Osteoblast (primary cell): Measurements from ENCODE around the gene RETREG2. TPM values are rescaled to one million over a fixed set of nuclear protein-coding genes. Genes with fewer than 3 reads are reported as not detected.

Experiments used
- DNase-seq: peaks from one replicate; pipeline ENCODE4 v3.0.0; 2011; ENCODE audit warnings: low spot score, mixed read lengths; ENCODE audit not compliant: insufficient read length; ENCODE audit errors: missing footprints
- H2AFZ ChIP-seq: 2 replicates; pipeline ENCODE4 v1.6.0; 2011; ENCODE audit warnings: mild to moderate bottlenecking, low read length
- H3K27ac ChIP-seq: 2 replicates; pipeline ENCODE4 v1.5.1; 2011; ENCODE audit warnings: mild to moderate bottlenecking, low read depth, low read length, moderate library complexity
- H3K27me3 ChIP-seq: 2 replicates; pipeline ENCODE4 v1.6.0; 2012; ENCODE audit warnings: mild to moderate bottlenecking, control low read depth, inconsistent platforms, low read length, moderate library complexity; ENCODE audit not compliant: insufficient read depth
- H3K36me3 ChIP-seq: 2 replicates; pipeline ENCODE4 v1.5.1; 2011; ENCODE audit warnings: mild to moderate bottlenecking, low read length, control low read depth, moderate library complexity; ENCODE audit not compliant: insufficient read depth
- H3K4me1 ChIP-seq: 2 replicates; pipeline ENCODE4 v1.5.1; 2011; ENCODE audit warnings: mild to moderate bottlenecking, low read length, control low read depth, moderate library complexity; ENCODE audit not compliant: insufficient read depth
- H3K4me2 ChIP-seq: 2 replicates; pipeline ENCODE4 v1.6.0; 2011; ENCODE audit warnings: mild to moderate bottlenecking, low read length; ENCODE audit not compliant: insufficient read depth
- H3K4me3 ChIP-seq: fragments of 200-600 bp; sonication (generic); 3 replicates; pipeline ENCODE4 v1.5.1; 2012; ENCODE audit warnings: mild to moderate bottlenecking, low read length, inconsistent platforms; ENCODE audit not compliant: insufficient read depth
- H3K79me2 ChIP-seq: 2 replicates; pipeline ENCODE4 v1.6.0; 2012; ENCODE audit warnings: mild to moderate bottlenecking, low read length, control low read depth, inconsistent platforms; ENCODE audit not compliant: insufficient read depth
- H3K9me3 ChIP-seq: 2 replicates; pipeline ENCODE4 v1.5.1; 2011; ENCODE audit warnings: low read depth, low read length, control low read depth
- H4K20me1 ChIP-seq: 2 replicates; pipeline ENCODE4 v1.6.0; 2012; ENCODE audit warnings: mild to moderate bottlenecking, low read length, control low read depth; ENCODE audit not compliant: insufficient read depth
- CTCF ChIP-seq: IDR thresholded peaks from 2 replicates; pipeline ENCODE4 v1.5.1; 2011; ENCODE audit warnings: mild to moderate bottlenecking, low read depth, low read length, moderate library complexity; ENCODE audit errors: extremely low read depth
- total RNA-seq: library from RNA; depleted of rRNA; stranded (reverse); fragments of >200 nt; gene quantifications from 2 replicates; pipeline ENCODE4 v1.2.3, GENCODE V29; 2012

RETREG2 gene
- total RNA-seq, 1 donor: 121 TPM

- peak within 1 kb of the TSS; percentile 85 for H3K27ac ChIP-seq
These were observed 51.4 kb downstream of the RETREG2 start, which contains the start of the genes ANKZF1 and ATG9A for GRCh38 chr2:219229305-219230058. ANKZF1 (plus strand) TSS chr2:219229806; CDS start chr2:219230258, 452 bp downstream. ATG9A (minus strand) TSS chr2:219229636; CDS start chr2:219228024, 1,612 bp downstream.

GRCh38 chr2:219230059-219230540, 52.0 kb downstream of the RETREG2 start:
- H3K79me2 ChIP-seq: peaks cover 41% of the 10 kb centered on the region
- H4K20me1 ChIP-seq: peaks cover 16% of the 10 kb centered on the region
- TF ChIP-seq CTCF: no peak
- H3K9me3 ChIP-seq: no peaks in the 10 kb centered on the region
- peak overlapping the region; percentile 85 for H3K27ac ChIP-seq
- H3K4me1 ChIP-seq: peaks cover 20% of the 10 kb centered on the region
- peak overlapping the region; percentile 86 for H2AFZ ChIP-seq
- peak; percentile 94 for DNase-seq
- peaks cover 42% of the 10 kb centered on the region for H3K36me3 ChIP-seq
- no peaks in the 10 kb centered on the region for H3K27me3 ChIP-seq
- peak overlapping the region; percentile 100 for H3K4me2 ChIP-seq
- H3K4me3 ChIP-seq: peak overlapping the region; percentile 97

More at GRCh38 chr2:219229305-219230058, 51.4 kb downstream of the RETREG2 start, which contains the start of the genes ANKZF1 and ATG9A:
- H3K79me2 ChIP-seq: peaks cover 41% of the 10 kb centered on the region
- peak within 1 kb of the TSS; percentile 100 for H3K4me2 ChIP-seq
- peak; percentile 100 for DNase-seq
- H4K20me1 ChIP-seq: peaks cover 16% of the 10 kb centered on the region
- H3K4me1 ChIP-seq: peaks cover 20% of the 10 kb centered on the region
- TF ChIP-seq CTCF: no peak
- H2AFZ ChIP-seq: peak within 1 kb of the TSS; percentile 86
- peak within 1 kb of the TSS; percentile 97 for H3K4me3 ChIP-seq
- no peaks in the 10 kb centered on the region for H3K9me3 ChIP-seq
- peaks cover 42% of the 10 kb centered on the region for H3K36me3 ChIP-seq
- H3K27me3 ChIP-seq: no peaks in the 10 kb centered on the region

- no peak overlapping the region for H3K4me3 ChIP-seq
- DNase-seq: no peak
- H3K27me3 ChIP-seq: no peaks in the 10 kb centered on the region
- no peak for TF ChIP-seq CTCF
- H3K4me2 ChIP-seq: no peak overlapping the region
- H4K20me1 ChIP-seq: no peaks in the 10 kb centered on the region
- peaks cover 74% of the 10 kb centered on the region for H3K36me3 ChIP-seq
- no peaks in the 10 kb centered on the region for H3K9me3 ChIP-seq
- peaks cover 14% of the 10 kb centered on the region for H3K79me2 ChIP-seq
- no peak overlapping the region for H3K27ac ChIP-seq
- peaks cover 5% of the 10 kb centered on the region for H3K4me1 ChIP-seq
- no peak overlapping the region for H2AFZ ChIP-seq
These were observed 56.3 kb downstream of the RETREG2 start for GRCh38 chr2:219234331-219234730.

Other genes starting within 250 kb of the RETREG2 start
- gene CDK5R2, start 218.6 kb upstream of the RETREG2 start, total RNA-seq: not detected in 2 replicates
- not detected in 2 replicates for gene FEV, start 193.1 kb upstream of the RETREG2 start, total RNA-seq
- not detected in 2 replicates for gene CRYBA2, start 184.9 kb upstream of the RETREG2 start, total RNA-seq
- not detected in 2 replicates for gene CFAP65, start 136.8 kb upstream of the RETREG2 start, total RNA-seq
- under 0.01 and 0.29 TPM in 2 replicates for gene IHH, start 117.4 kb upstream of the RETREG2 start, total RNA-seq
- gene NHEJ1, start 17.5 kb upstream of the RETREG2 start, total RNA-seq: 21.7 and 23.0 TPM in 2 replicates
- gene SLC23A3, start 8.2 kb upstream of the RETREG2 start, total RNA-seq: 1.4 and 1.5 TPM in 2 replicates
- gene CNPPD1, start 1.4 kb upstream of the RETREG2 start, total RNA-seq: 26.1 and 26.5 TPM in 2 replicates
- gene ZFAND2B, start 28.5 kb downstream of the RETREG2 start, total RNA-seq: 25.0 and 26.5 TPM in 2 replicates
- gene ABCB6, start 40.7 kb downstream of the RETREG2 start, total RNA-seq: 26.2 and 28.2 TPM in 2 replicates
- gene ATG9A, start 51.4 kb downstream of the RETREG2 start, total RNA-seq: 56.0 and 60.8 TPM in 2 replicates
- 35.1 TPM in 2 replicates for gene ANKZF1, start 51.5 kb downstream of the RETREG2 start, total RNA-seq
- 13.0 and 21.0 TPM in 2 replicates for gene GLB1L, start 67.2 kb downstream of the RETREG2 start, total RNA-seq
- gene STK16, start 67.2 kb downstream of the RETREG2 start, total RNA-seq: 29.5 and 31.8 TPM in 2 replicates
- not detected in 2 replicates for gene TUBA4B, start 75.0 kb downstream of the RETREG2 start, total RNA-seq
- gene TUBA4A, start 75.6 kb downstream of the RETREG2 start, total RNA-seq: 11.9 and 13.6 TPM in 2 replicates
- gene DNAJB2, start 101.1 kb downstream of the RETREG2 start, total RNA-seq: 33.3 and 41.3 TPM in 2 replicates
- under 0.01 and 1.2 TPM in 2 replicates for gene PTPRN, start 131.1 kb downstream of the RETREG2 start, total RNA-seq
- gene RESP18, start 154.5 kb downstream of the RETREG2 start, total RNA-seq: not detected in 2 replicates
- gene DNPEP, start 209.6 kb downstream of the RETREG2 start, total RNA-seq: 60.7 and 67.3 TPM in 2 replicates
- 0.72 and 1.2 TPM in 2 replicates for gene DES, start 240.1 kb downstream of the RETREG2 start, total RNA-seq